Stomach (tissue), 19 donors: ENCODE results near the gene PROSER3. TPM values are rescaled to one million over a fixed set of nuclear protein-coding genes. Genes with fewer than 3 reads are reported as not detected.

Experiments used
- DNase-seq, 2 donors: peaks; one replicate each; pipeline versions ENCODE4 v3.0.0 to v3.0.0-alpha.2; 2013 to 2019
- H3K27ac ChIP-seq, 5 donors: fragments of 200-600 bp in 4 of 5; sonication (generic) in 4 of 5; one replicate each; pipeline ENCODE4 v1.5.1; 2013 to 2019; ENCODE audit warnings: mild to moderate bottlenecking in 1 of 5, moderate library complexity in 1 of 5
- H3K27me3 ChIP-seq, 3 donors: fragments of 200-600 bp; sonication (generic); one replicate each; pipeline ENCODE4 v1.5.1; 2017 to 2019; ENCODE audit warnings: mixed run types in 1 of 3
- H3K36me3 ChIP-seq, 4 donors: fragments of 200-600 bp; sonication (generic); 1 replicate in 3 of 4; 2 replicates in 1 of 4; pipeline ENCODE4 v1.5.1; 2016 to 2019
- H3K4me1 ChIP-seq, 4 donors: fragments of 200-600 bp; sonication (generic); one replicate each; pipeline ENCODE4 v1.5.1; 2016 to 2019
- H3K4me3 ChIP-seq, 4 donors: fragments of 200-600 bp; sonication (generic) in 3 of 4; one replicate each; pipeline ENCODE4 v1.5.1; 2016 to 2019; ENCODE audit warnings: mild to moderate bottlenecking in 1 of 4
- H3K9me3 ChIP-seq, 4 donors: fragments of 200-600 bp; sonication (generic); one replicate each; pipeline ENCODE4 v1.5.1; 2016 to 2019
- EP300 ChIP-seq: sonication (generic); formaldehyde crosslinking; IDR thresholded peaks from one replicate; pipeline ENCODE4 v1.6.1; 2017; ENCODE audit warnings: antibody characterized with exemption
- POLR2A ChIP-seq, 4 donors: fragments of 450-650 bp; IDR thresholded peaks; one replicate each; pipeline ENCODE4 v1.6.1; 2016; ENCODE audit warnings: antibody characterized with exemption in 4 of 4, control low read depth in 2 of 4, mild to moderate bottlenecking in 1 of 4, moderate library complexity in 1 of 4
- POLR2AphosphoS5 ChIP-seq, 3 donors: sonication (generic); formaldehyde crosslinking; IDR thresholded peaks; one replicate each; pipeline ENCODE4 v1.6.1; 2016; ENCODE audit warnings: antibody characterized with exemption in 3 of 3
- WGBS, 5 donors: extraction: QIAGEN DNeasy Blood & Tissue Kit in 3 of 5; methylation state at CpG; one replicate each; pipeline versions ENCODE4 v1.1.5 to v1.1.7; 2013 to 2018; 5-methylcytosine and 5-hydroxymethylcytosine counted together
- intact Hi-C: fragments of 100-400 bp; cut with DNase I; formaldehyde crosslinking; loops from one replicate; pipeline ENCODE4 v1.15.1; 2023; ENCODE audit warnings: low total_unique reads
- long read RNA-seq, 10 donors: transcript quantifications; one replicate each; lab custom pipeline, GENCODE V29; 2026
- polyA plus RNA-seq, 3 donors: library from polyadenylated mRNA; stranded (reverse); fragments of 200-250 nt; gene quantifications; one replicate each; pipeline ENCODE4 v1.2.3, GENCODE V29; 2013
- total RNA-seq, 5 donors: library from RNA; depleted of rRNA; stranded (reverse); fragments of >200 nt; gene quantifications; one replicate each; pipeline versions ENCODE4 v1.1.0 to v1.2.3, GENCODE V29; 2014 to 2016
- TF ChIP-seq, protein P1 (sequence below), 7 experiments: fragments of 450-650 bp in 4 of 7; fragments of 200-600 bp in 3 of 7; sonication (generic) in 3 of 7; IDR thresholded peaks; one replicate each; pipeline ENCODE4 v1.5.1; 2016 to 2019; ENCODE audit warnings: antibody characterized with exemption in 7 of 7, control low read depth in 2 of 7, mild to moderate bottlenecking in 1 of 7
- donor health status: healthy with polysubstance abuse.
- donor health status: Bipolar disorder and iron deficiency.
- donor health status: healthy.

Gene PROSER3
- total RNA-seq (10 to 100 TPM in 4 of 5 donors, 1 to 10 TPM in 1; 5.9 to 61.3 (median 36.5) TPM), polyA plus RNA-seq (1 to 10 TPM; 3.6 to 6.7 (median 4.5) TPM)
- long read RNA-seq, donor 1: 0 reads
- long read RNA-seq, donor 2, partial matches to known transcripts: 0 of 1 reads
- long read RNA-seq, donor 2, other reads (novel, unspliced or antisense): 0 of 1 reads
- long read RNA-seq, donor 3: 0 reads
- long read RNA-seq, donor 4: 0 reads
- long read RNA-seq, donor 5, partial matches to known transcripts: 0 of 1 reads
- long read RNA-seq, donor 5, other reads (novel, unspliced or antisense): 0 of 1 reads
- long read RNA-seq, donor 6, partial matches to known transcripts: 0 of 2 reads
- long read RNA-seq, donor 6, other reads (novel, unspliced or antisense): 0 of 2 reads
- long read RNA-seq, donor 7: 0 reads
- long read RNA-seq, donor 8: 0 reads
- long read RNA-seq, donor 9, partial matches to known transcripts: 0 of 1 reads
- long read RNA-seq, donor 9, other reads (novel, unspliced or antisense): 0 of 1 reads
- long read RNA-seq, donor 10, partial matches to known transcripts: 0 of 1 reads
- long read RNA-seq, donor 10, other reads (novel, unspliced or antisense): 0 of 1 reads

DNA sequence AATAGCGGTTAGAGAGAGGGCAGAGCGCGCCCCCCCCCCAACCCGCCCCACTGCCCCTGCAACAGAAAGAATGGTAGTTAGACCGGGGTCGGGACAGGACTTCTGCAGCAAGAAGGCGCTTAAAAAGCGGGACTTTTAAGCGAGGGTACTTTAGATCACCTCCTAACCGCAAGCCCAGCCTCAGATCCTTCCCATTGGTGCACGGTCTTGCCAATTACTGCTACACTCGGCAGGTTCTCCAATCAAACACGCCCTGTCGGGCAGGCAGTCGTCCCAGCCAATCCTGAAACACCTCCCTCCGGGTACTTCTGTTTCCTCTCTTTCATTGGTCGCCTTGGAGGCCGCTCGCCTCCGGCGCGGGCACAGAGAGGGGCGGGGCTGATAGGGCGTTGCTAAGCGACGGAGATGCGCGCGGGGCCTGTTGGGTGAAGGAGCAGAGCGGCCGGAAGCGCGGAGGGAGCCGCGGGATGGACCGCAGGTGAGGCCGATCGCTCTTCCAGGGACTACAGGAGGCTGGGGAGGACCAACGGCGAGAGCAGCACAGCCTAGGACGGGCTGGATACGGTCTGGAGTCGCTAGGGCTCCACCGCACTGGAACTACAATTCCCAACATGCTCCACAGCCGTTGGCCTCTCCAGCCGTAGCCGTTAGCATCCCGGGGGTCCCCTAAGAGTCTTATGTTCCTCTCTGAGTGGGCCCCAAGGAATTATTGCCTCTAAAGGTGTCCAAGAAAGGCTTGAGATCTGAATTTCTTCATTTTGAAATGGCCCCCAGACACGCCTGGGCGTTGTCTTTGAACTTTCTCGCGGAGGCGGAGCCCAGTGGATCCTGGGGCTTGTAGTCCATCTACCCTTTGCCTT lies at the start of gene PROSER3:
Gene PROSER3 (plus strand): TSS at position 428 of the 860 bp plus-strand sequence. CDS start 40 bp downstream, at position 468.
- DNase-seq: peak; percentile 98 to 99
- Histone ChIP-seq H3K36me3 (peaks cover 13 to 47% (median 37%) of the 10 kb centered on the region in 4 donors), H3K4me3 (peak within 1 kb of the TSS; percentile 74 to 90 (median 86)), H3K27me3 (peaks cover 0 to 16% (median 0%) of the 10 kb centered on the region in 3 donors), H3K27ac (peak within 1 kb of the TSS; percentile 81 to 99 (median 98)), H3K9me3 (no peaks in the 10 kb centered on the region), H3K4me1 (peaks cover 40 to 62% (median 49%) of the 10 kb centered on the region in 4 donors)
- intact Hi-C loops: no loop called here
- TF ChIP-seq, protein P1, sequence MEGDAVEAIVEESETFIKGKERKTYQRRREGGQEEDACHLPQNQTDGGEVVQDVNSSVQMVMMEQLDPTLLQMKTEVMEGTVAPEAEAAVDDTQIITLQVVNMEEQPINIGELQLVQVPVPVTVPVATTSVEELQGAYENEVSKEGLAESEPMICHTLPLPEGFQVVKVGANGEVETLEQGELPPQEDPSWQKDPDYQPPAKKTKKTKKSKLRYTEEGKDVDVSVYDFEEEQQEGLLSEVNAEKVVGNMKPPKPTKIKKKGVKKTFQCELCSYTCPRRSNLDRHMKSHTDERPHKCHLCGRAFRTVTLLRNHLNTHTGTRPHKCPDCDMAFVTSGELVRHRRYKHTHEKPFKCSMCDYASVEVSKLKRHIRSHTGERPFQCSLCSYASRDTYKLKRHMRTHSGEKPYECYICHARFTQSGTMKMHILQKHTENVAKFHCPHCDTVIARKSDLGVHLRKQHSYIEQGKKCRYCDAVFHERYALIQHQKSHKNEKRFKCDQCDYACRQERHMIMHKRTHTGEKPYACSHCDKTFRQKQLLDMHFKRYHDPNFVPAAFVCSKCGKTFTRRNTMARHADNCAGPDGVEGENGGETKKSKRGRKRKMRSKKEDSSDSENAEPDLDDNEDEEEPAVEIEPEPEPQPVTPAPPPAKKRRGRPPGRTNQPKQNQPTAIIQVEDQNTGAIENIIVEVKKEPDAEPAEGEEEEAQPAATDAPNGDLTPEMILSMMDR (IDR thresholded peaks at IDR 0.05): peak in 1 of 7 experiments; percentile 7
- TF ChIP-seq POLR2A (IDR thresholded peaks at IDR 0.05) (no peak), EP300 (no peak), POLR2AphosphoS5 (IDR thresholded peaks at IDR 0.05) (peak; percentile 77 to 88 (median 87))
- WGBS, 5 donors: 0 to 1% (median 0%) methylated on average over 47 to 53 of the region's 53 CpGs

DNA sequence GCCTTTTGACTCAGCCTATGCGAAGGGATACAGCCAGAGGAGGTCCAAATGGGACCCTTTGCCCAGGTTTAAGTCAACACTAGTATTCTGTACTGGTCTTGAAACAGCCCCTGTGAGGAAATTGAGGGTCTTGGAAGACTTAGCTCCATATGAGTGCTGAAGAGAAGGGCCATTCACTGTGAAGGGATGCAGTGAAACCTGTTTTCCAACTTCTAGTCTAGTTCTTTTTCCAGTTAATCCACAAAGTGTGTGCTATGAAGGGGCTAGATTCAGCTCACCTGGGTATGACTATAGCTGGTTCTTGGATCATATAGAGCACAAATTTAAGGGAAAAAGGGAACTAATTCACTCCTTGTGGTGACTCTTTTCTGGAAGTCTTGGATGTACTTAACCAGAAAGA lies 49.6 kb upstream of the PROSER3 start:
- H3K36me3 ChIP-seq: no peaks in the 10 kb centered on the region
- TF ChIP-seq POLR2AphosphoS5 (IDR thresholded peaks at IDR 0.05): no peak
- TF ChIP-seq, protein P1 (IDR thresholded peaks at IDR 0.05): no peak
- no peak for TF ChIP-seq EP300
- TF ChIP-seq POLR2A (IDR thresholded peaks at IDR 0.05): no peak
- intact Hi-C loops: no loop called here
- no peaks in the 10 kb centered on the region for H3K9me3 ChIP-seq
- DNase-seq: peak in 1 of 2 donors; percentile 12
- H3K27ac ChIP-seq: no peak overlapping the region
- H3K27me3 ChIP-seq: peaks cover 0 to 9% (median 0%) of the 10 kb centered on the region in 3 donors
- no peak overlapping the region for H3K4me3 ChIP-seq
- WGBS, 5 donors: 82 to 100% (median 97%) methylated on average over 1 of the region's 1 CpG
- H3K4me1 ChIP-seq: peaks cover 0 to 2% (median under 1%) of the 10 kb centered on the region in 4 donors

DNA sequence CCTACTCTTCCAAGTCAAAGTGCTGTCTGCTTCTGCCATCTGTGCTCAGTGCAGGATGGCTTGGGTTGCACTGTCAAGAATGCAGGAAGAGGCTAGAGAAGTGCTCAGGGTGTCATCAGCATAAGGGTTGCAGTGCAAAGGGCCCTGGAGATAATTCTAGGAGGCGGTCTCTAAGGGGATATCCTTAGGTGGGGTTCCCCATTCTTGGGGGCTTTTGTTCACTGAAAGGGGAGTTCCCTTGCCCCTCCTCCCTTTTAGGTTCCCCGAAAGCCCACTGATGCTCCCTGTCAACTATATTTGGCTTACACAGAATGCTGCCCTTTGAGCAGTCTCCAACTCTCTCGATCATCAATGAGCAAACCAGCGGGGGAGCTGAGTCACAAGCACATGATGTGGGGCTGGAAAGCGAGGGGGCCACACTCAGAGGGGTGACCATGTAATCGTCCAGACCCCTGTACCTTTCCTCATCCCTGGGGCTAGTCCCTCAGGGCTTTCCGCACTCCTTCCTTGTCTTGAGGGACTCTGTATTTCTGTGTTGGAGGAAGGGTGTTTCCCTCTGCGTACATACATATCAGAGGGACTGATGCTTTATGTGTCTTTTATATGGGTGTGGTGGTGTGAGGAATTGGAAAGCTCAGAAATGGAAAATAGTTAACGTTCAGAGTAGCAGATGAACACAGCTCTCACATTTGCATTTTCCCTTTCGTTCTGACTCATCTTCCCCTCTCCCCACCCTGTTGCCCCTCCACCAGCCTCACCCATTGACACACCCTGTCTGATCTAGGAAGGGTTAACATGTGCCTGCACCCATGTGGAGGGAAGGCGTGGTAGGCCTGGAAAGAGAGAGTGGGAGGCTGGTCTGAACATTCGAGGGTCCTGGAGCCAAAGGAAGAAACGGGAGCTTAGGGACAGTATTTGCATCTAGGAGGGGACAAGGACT lies 46.9 kb upstream of the PROSER3 start:
- WGBS, 5 donors: 42 to 59% (median 56%) methylated on average over 13 of the region's 13 CpGs
- H3K4me3 ChIP-seq: no peak overlapping the region
- peak overlapping the region in 2 of 5 donors; percentile 2 to 8 for H3K27ac ChIP-seq
- DNase-seq: no peak
- intact Hi-C loops: loop anchor here (10.0 kb wide), 1 partner anchor 166 kb away; the partner anchor contains the start of gene TMEM147
- H3K4me1 ChIP-seq: peaks cover 7 to 13% (median 10%) of the 10 kb centered on the region in 4 donors
- no peaks in the 10 kb centered on the region for H3K36me3 ChIP-seq
- no peaks in the 10 kb centered on the region for H3K9me3 ChIP-seq
- H3K27me3 ChIP-seq: no peaks in the 10 kb centered on the region
- TF ChIP-seq POLR2AphosphoS5 (IDR thresholded peaks at IDR 0.05) (no peak), POLR2A (IDR thresholded peaks at IDR 0.05) (no peak), EP300 (no peak)
- TF ChIP-seq, protein P1 (IDR thresholded peaks at IDR 0.05): no peak
